ENCODE data around the gene C16orf78.

Gene C16orf78

GRCh38 chr16:49362230-49362629 lies 11.4 kb upstream of the C16orf78 start:
- no peak for DNase-seq (ENCODE audit: low read depth)
- TF ChIP-seq CTCF (IDR thresholded peaks at IDR 0.05; ENCODE audit: control insufficient read depth, insufficient read depth, low read depth, low read length, missing control alignments), result no peak
- no peak overlapping the region for H3K4me3 ChIP-seq (ENCODE audit: control insufficient read depth, low read depth, low read length)

- no peak for DNase-seq (ENCODE audit: low read depth)
- no peak for TF ChIP-seq CTCF (IDR thresholded peaks at IDR 0.05; ENCODE audit: control insufficient read depth, insufficient read depth, low read depth, low read length, missing control alignments)
- no peak overlapping the region for H3K4me3 ChIP-seq (ENCODE audit: control insufficient read depth, low read depth, low read length)
Observed at GRCh38 chr16:49365711-49366509, 7.7 kb upstream of the C16orf78 start.

- no peak overlapping the region for H3K4me3 ChIP-seq (ENCODE audit: control insufficient read depth, low read depth, low read length)
- DNase-seq (ENCODE audit: low read depth), result no peak
- no peak for TF ChIP-seq CTCF (IDR thresholded peaks at IDR 0.05; ENCODE audit: control insufficient read depth, insufficient read depth, low read depth, low read length, missing control alignments)
Observed at GRCh38 chr16:49366669-49367068, 6.9 kb upstream of the C16orf78 start.

- DNase-seq (ENCODE audit: low read depth), result no peak
- no peak overlapping the region for H3K4me3 ChIP-seq (ENCODE audit: control insufficient read depth, low read depth, low read length)
- TF ChIP-seq CTCF (IDR thresholded peaks at IDR 0.05; ENCODE audit: control insufficient read depth, insufficient read depth, low read depth, low read length, missing control alignments), result no peak
Observed at GRCh38 chr16:49369651-49370611, 3.7 kb upstream of the C16orf78 start.

GRCh38 chr16:49376206-49376605 lies 2.6 kb downstream of the C16orf78 start:
- TF ChIP-seq CTCF (IDR thresholded peaks at IDR 0.05; ENCODE audit: control insufficient read depth, insufficient read depth, low read depth, low read length, missing control alignments), result no peak
- no peak for DNase-seq (ENCODE audit: low read depth)
- no peak overlapping the region for H3K4me3 ChIP-seq (ENCODE audit: control insufficient read depth, low read depth, low read length)

- no peak for TF ChIP-seq CTCF (IDR thresholded peaks at IDR 0.05; ENCODE audit: control insufficient read depth, insufficient read depth, low read depth, low read length, missing control alignments)
- no peak overlapping the region for H3K4me3 ChIP-seq (ENCODE audit: control insufficient read depth, low read depth, low read length)
- no peak for DNase-seq (ENCODE audit: low read depth)
Observed at GRCh38 chr16:49377196-49377755, 3.7 kb downstream of the C16orf78 start.
